Liver (tissue), 9 donors: ENCODE measurements around the gene ZNF460. TPM values are rescaled to one million over a fixed set of nuclear protein-coding genes. Genes with fewer than 3 reads are reported as not detected.
A peak's percentile ranks its signal among the peaks of the same experiment; 100 is the strongest.

Experiments used
- DNase-seq: peaks from one replicate; pipeline ENCODE4 v3.0.0-alpha.2; 2017; ENCODE audit warnings: low spot score
- H3K27ac ChIP-seq, 2 donors: one replicate each; pipeline ENCODE4 v1.7.0; 2013; ENCODE audit warnings: inconsistent platforms in 2 of 2, low read length in 2 of 2, control low read depth in 1 of 2, low read depth in 1 of 2, mild to moderate bottlenecking in 1 of 2
- H3K27me3 ChIP-seq, 4 donors: one replicate each; pipeline versions ENCODE4 v1.6.1 to v1.7.0; 2013; ENCODE audit warnings: low read length in 3 of 4, inconsistent platforms in 1 of 4, mild to moderate bottlenecking in 1 of 4, moderate library complexity in 1 of 4; ENCODE audit not compliant: control insufficient read depth in 4 of 4, insufficient read depth in 4 of 4
- H3K36me3 ChIP-seq, 4 donors: one replicate each; pipeline versions ENCODE4 v1.6.1 to v1.7.0; 2013; ENCODE audit warnings: low read length in 3 of 4, mild to moderate bottlenecking in 3 of 4, low read depth in 1 of 4, moderate library complexity in 1 of 4; ENCODE audit not compliant: control insufficient read depth in 4 of 4, insufficient read depth in 3 of 4
- H3K4me1 ChIP-seq, 4 donors: one replicate each; pipeline versions ENCODE4 v1.6.1 to v1.7.0; 2013; ENCODE audit warnings: low read length in 3 of 4, mild to moderate bottlenecking in 3 of 4, moderate library complexity in 1 of 4; ENCODE audit not compliant: control insufficient read depth in 4 of 4, insufficient read depth in 4 of 4
- H3K4me3 ChIP-seq, 3 donors: one replicate each; pipeline versions ENCODE4 v1.6.1 to v1.7.0; 2013; ENCODE audit warnings: low read length in 3 of 3, control low read depth in 1 of 3, low read depth in 1 of 3, mild to moderate bottlenecking in 1 of 3
- H3K9ac ChIP-seq, 2 donors: one replicate each; pipeline ENCODE4 v1.7.0; 2013; ENCODE audit warnings: low read length in 2 of 2, mild to moderate bottlenecking in 2 of 2, moderate library complexity in 2 of 2, control low read depth in 1 of 2, low read depth in 1 of 2
- H3K9me3 ChIP-seq, 4 donors: one replicate each; pipeline versions ENCODE4 v1.6.1 to v1.7.0; 2013; ENCODE audit warnings: low read length in 3 of 4; ENCODE audit not compliant: control insufficient read depth in 4 of 4
- EGR1 ChIP-seq, 2 donors: IDR thresholded peaks; 2 replicates each; pipeline ENCODE4 v1.6.1; 2016 to 2018; ENCODE audit warnings: antibody characterized with exemption in 2 of 2, low read depth in 2 of 2
- FOXA1 ChIP-seq: IDR thresholded peaks from 2 replicates; pipeline ENCODE4 v1.6.1; 2016; ENCODE audit warnings: antibody characterized with exemption
- FOXA2 ChIP-seq: IDR thresholded peaks from 2 replicates; pipeline ENCODE4 v1.6.1; 2016; ENCODE audit warnings: antibody characterized with exemption
- GABPA ChIP-seq, 2 donors: IDR thresholded peaks in 1 of 2; conservative IDR thresholded peaks in 1 of 2; 2 replicates each; pipeline ENCODE4 v1.6.1; 2016; ENCODE audit warnings: antibody characterized with exemption in 2 of 2, mild to moderate bottlenecking in 1 of 2, moderate library complexity in 1 of 2
- HNF4A ChIP-seq, 2 donors: conservative IDR thresholded peaks; 2 replicates each; pipeline ENCODE4 v1.6.1; 2016; ENCODE audit warnings: antibody characterized with exemption in 2 of 2, mild to moderate bottlenecking in 2 of 2
- HNF4G ChIP-seq: IDR thresholded peaks from 2 replicates; pipeline ENCODE4 v1.6.1; 2016; ENCODE audit warnings: antibody characterized with exemption
- JUND ChIP-seq, 2 donors: IDR thresholded peaks; 2 replicates each; pipeline ENCODE4 v1.6.1; 2016; ENCODE audit warnings: antibody characterized with exemption in 2 of 2
- NR2F2 ChIP-seq: IDR thresholded peaks from 2 replicates; pipeline ENCODE4 v1.6.1; 2016; ENCODE audit warnings: antibody characterized with exemption
- RAD21 ChIP-seq, 2 donors: IDR thresholded peaks; 2 replicates each; pipeline ENCODE4 v1.6.1; 2016; ENCODE audit warnings: antibody characterized with exemption in 2 of 2, mild to moderate bottlenecking in 2 of 2
- SP1 ChIP-seq: IDR thresholded peaks from 2 replicates; pipeline ENCODE4 v1.6.1; 2018; ENCODE audit warnings: antibody characterized with exemption, mild to moderate bottlenecking
- TAF1 ChIP-seq: conservative IDR thresholded peaks from 2 replicates; pipeline ENCODE4 v1.6.1; 2016; ENCODE audit warnings: antibody characterized with exemption, mild to moderate bottlenecking
- YY1 ChIP-seq: IDR thresholded peaks from 2 replicates; pipeline ENCODE4 v1.6.1; 2016; ENCODE audit warnings: antibody characterized with exemption, mild to moderate bottlenecking
- WGBS: extraction: QIAGEN DNeasy Blood & Tissue Kit; methylation state at CpG from one replicate; pipeline ENCODE4 v1.1.7; 2013; 5-methylcytosine and 5-hydroxymethylcytosine counted together
- polyA plus RNA-seq, 2 donors: library from polyadenylated mRNA; stranded (reverse) in 1 of 2; unstranded in 1 of 2; fragments of 200-250 nt in 1 of 2; fragments of >200 nt in 1 of 2; fragmentation: Nextera tagmentation in 1 of 2; extraction: Ambion mirVana in 1 of 2; gene quantifications; one replicate each; pipeline versions ENCODE4 v1.2.1 to v1.2.3, GENCODE V29; 2013 to 2015
- total RNA-seq, 2 donors: library from RNA; depleted of rRNA; stranded (reverse); fragments of >200 nt; gene quantifications; one replicate each; pipeline ENCODE4 v1.2.3, GENCODE V29; 2014
- TF ChIP-seq, protein P1 (sequence below): IDR thresholded peaks from 2 replicates; pipeline ENCODE4 v1.6.1; 2016; ENCODE audit warnings: antibody characterized with exemption
- TF ChIP-seq, protein P2 (sequence below): fragments of 150-350 bp; IDR thresholded peaks from 2 replicates; pipeline ENCODE4 v1.5.1; 2017; ENCODE audit warnings: improper control_type of control experiment, low read depth, low read length; ENCODE audit not compliant: missing input control
- TF ChIP-seq, protein P3 (sequence below): IDR thresholded peaks from 2 replicates; pipeline ENCODE4 v1.6.1; 2016; ENCODE audit warnings: antibody characterized with exemption, mild to moderate bottlenecking
- TF ChIP-seq, protein P4 (sequence below): IDR thresholded peaks from 2 replicates; pipeline ENCODE4 v1.6.1; 2016; ENCODE audit warnings: antibody characterized with exemption
- donor health status: healthy.
- donor health status: healthy.
- donor health status: healthy.
- donor health status: healthy.
- donor health status: healthy.

The ZNF460 gene
- total and polyA plus RNA-seq, 4 donors: 0.24 to 54.4 (median 19.4) TPM

DNA sequence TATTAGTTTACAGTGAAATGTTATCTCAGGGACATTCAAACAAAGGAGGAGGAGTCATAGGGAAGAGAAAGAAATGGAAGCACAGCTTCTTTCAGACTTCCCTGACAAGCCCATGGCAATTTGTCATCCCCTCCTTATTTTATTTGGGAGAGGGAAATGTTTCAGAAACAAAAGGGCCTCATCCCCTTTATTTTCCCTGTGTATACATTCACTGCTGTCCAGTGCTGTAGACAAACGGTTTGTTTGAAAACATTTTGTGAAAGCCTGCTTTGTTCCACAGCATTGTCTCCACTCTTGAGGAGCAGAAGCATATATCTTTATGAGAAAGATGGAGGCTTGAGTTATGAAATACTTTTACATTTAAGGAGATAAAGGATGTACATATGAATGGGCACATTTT, 12.3 kb downstream of the ZNF460 start:
- Histone ChIP-seq H3K9ac (no peak overlapping the region), H3K36me3 (peaks cover 23 to 77% (median 69%) of the 10 kb centered on the region in 4 donors), H3K27me3 (no peaks in the 10 kb centered on the region), H3K27ac (no peak overlapping the region), H3K9me3 (peaks cover 9 to 34% (median 32%) of the 10 kb centered on the region in 4 donors), H3K4me1 (no peaks in the 10 kb centered on the region), H3K4me3 (peak overlapping the region in 2 of 3 donors; percentile 26 to 37)
- no peak for TF ChIP-seq RAD21 (IDR thresholded peaks at IDR 0.05)
- no peak for TF ChIP-seq SP1
- TF ChIP-seq FOXA2: no peak
- TF ChIP-seq, protein P1, sequence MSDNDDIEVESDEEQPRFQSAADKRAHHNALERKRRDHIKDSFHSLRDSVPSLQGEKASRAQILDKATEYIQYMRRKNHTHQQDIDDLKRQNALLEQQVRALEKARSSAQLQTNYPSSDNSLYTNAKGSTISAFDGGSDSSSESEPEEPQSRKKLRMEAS: no peak
- TF ChIP-seq, protein P2, sequence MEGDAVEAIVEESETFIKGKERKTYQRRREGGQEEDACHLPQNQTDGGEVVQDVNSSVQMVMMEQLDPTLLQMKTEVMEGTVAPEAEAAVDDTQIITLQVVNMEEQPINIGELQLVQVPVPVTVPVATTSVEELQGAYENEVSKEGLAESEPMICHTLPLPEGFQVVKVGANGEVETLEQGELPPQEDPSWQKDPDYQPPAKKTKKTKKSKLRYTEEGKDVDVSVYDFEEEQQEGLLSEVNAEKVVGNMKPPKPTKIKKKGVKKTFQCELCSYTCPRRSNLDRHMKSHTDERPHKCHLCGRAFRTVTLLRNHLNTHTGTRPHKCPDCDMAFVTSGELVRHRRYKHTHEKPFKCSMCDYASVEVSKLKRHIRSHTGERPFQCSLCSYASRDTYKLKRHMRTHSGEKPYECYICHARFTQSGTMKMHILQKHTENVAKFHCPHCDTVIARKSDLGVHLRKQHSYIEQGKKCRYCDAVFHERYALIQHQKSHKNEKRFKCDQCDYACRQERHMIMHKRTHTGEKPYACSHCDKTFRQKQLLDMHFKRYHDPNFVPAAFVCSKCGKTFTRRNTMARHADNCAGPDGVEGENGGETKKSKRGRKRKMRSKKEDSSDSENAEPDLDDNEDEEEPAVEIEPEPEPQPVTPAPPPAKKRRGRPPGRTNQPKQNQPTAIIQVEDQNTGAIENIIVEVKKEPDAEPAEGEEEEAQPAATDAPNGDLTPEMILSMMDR: no peak
- TF ChIP-seq YY1: no peak
- TF ChIP-seq TAF1: no peak
- TF ChIP-seq NR2F2: no peak
- no peak for TF ChIP-seq HNF4A (conservative IDR thresholded peaks at IDR 0.05)
- TF ChIP-seq GABPA (IDR thresholded peaks at IDR 0.05 in 1 of 2, conservative IDR thresholded peaks at IDR 0.05 in 1 of 2): no peak
- TF ChIP-seq, protein P3, sequence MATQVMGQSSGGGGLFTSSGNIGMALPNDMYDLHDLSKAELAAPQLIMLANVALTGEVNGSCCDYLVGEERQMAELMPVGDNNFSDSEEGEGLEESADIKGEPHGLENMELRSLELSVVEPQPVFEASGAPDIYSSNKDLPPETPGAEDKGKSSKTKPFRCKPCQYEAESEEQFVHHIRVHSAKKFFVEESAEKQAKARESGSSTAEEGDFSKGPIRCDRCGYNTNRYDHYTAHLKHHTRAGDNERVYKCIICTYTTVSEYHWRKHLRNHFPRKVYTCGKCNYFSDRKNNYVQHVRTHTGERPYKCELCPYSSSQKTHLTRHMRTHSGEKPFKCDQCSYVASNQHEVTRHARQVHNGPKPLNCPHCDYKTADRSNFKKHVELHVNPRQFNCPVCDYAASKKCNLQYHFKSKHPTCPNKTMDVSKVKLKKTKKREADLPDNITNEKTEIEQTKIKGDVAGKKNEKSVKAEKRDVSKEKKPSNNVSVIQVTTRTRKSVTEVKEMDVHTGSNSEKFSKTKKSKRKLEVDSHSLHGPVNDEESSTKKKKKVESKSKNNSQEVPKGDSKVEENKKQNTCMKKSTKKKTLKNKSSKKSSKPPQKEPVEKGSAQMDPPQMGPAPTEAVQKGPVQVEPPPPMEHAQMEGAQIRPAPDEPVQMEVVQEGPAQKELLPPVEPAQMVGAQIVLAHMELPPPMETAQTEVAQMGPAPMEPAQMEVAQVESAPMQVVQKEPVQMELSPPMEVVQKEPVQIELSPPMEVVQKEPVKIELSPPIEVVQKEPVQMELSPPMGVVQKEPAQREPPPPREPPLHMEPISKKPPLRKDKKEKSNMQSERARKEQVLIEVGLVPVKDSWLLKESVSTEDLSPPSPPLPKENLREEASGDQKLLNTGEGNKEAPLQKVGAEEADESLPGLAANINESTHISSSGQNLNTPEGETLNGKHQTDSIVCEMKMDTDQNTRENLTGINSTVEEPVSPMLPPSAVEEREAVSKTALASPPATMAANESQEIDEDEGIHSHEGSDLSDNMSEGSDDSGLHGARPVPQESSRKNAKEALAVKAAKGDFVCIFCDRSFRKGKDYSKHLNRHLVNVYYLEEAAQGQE: no peak
- TF ChIP-seq HNF4G: no peak
- no peak for TF ChIP-seq JUND (IDR thresholded peaks at IDR 0.05)
- TF ChIP-seq, protein P4, sequence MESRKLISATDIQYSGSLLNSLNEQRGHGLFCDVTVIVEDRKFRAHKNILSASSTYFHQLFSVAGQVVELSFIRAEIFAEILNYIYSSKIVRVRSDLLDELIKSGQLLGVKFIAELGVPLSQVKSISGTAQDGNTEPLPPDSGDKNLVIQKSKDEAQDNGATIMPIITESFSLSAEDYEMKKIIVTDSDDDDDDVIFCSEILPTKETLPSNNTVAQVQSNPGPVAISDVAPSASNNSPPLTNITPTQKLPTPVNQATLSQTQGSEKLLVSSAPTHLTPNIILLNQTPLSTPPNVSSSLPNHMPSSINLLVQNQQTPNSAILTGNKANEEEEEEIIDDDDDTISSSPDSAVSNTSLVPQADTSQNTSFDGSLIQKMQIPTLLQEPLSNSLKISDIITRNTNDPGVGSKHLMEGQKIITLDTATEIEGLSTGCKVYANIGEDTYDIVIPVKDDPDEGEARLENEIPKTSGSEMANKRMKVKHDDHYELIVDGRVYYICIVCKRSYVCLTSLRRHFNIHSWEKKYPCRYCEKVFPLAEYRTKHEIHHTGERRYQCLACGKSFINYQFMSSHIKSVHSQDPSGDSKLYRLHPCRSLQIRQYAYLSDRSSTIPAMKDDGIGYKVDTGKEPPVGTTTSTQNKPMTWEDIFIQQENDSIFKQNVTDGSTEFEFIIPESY: no peak
- no peak for TF ChIP-seq FOXA1
- TF ChIP-seq EGR1 (IDR thresholded peaks at IDR 0.05; ENCODE audit: low read depth in 2 of 2): no peak
- 90% methylated on average over 1 of the region's 1 CpG for WGBS
- DNase-seq: no peak

DNA sequence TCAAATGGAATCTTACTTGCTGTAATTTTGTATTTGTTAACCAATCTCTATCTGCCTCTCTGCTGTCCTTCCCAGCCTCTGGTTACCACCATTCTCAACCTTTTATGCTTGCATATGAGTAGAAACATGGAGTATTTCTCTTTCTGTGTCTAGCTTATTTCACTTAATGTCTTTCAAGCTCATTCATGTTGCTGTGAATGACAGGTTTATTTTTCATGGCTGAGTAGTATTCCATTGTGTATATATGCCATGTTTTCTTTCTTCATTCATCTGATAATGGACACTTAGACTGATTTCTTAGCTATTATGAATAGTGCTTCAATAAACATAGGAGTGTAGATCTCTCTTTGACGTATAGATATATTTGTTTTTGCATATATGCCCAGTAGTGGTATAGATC, 13.4 kb downstream of the ZNF460 start:
- H3K27ac ChIP-seq: no peak overlapping the region

More for the DNA sequence above, 13.4 kb downstream of the ZNF460 start:
- H3K9me3 ChIP-seq: peaks cover 9 to 34% (median 31%) of the 10 kb centered on the region in 4 donors
- H3K4me1 ChIP-seq: no peaks in the 10 kb centered on the region
- DNase-seq: no peak
- H3K4me3 ChIP-seq: no peak overlapping the region
- no peak overlapping the region for H3K9ac ChIP-seq
- TF ChIP-seq YY1: no peak
- no peak for TF ChIP-seq NR2F2
- no peak for TF ChIP-seq FOXA1
- TF ChIP-seq HNF4A (conservative IDR thresholded peaks at IDR 0.05): no peak
- TF ChIP-seq GABPA (IDR thresholded peaks at IDR 0.05 in 1 of 2, conservative IDR thresholded peaks at IDR 0.05 in 1 of 2): no peak
- peaks cover 23 to 70% (median 60%) of the 10 kb centered on the region in 4 donors for H3K36me3 ChIP-seq
- no peaks in the 10 kb centered on the region for H3K27me3 ChIP-seq
- 96% methylated on average over 1 of the region's 1 CpG for WGBS
